NAMALWA (cell line): Measurements from ENCODE around the gene ZNF331.

ENCODE experiments used
- DNase-seq: peaks from one replicate; pipeline ENCODE4 v3.0.0-alpha.2; 2015; ENCODE audit warnings: low spot score

Gene ZNF331

DNA sequence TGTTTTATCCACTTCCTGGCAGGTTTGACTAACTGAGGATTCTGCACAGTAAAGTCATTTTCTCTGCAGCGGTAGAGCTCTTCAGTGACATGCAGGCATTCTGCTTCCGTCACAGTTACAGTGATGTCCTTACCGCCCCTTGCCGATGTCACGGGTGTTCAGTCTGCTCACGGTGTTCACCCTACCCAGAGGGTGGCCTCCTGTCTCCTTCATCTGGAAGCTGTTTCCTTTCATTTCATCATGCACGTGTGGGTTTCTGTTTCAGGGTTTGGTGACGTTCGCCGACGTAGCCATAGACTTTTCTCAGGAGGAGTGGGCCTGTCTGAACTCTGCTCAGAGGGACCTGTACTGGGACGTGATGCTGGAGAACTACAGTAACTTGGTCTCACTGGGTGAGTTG, 33.4 kb downstream of the ZNF331 start:
- no peak for DNase-seq

DNA sequence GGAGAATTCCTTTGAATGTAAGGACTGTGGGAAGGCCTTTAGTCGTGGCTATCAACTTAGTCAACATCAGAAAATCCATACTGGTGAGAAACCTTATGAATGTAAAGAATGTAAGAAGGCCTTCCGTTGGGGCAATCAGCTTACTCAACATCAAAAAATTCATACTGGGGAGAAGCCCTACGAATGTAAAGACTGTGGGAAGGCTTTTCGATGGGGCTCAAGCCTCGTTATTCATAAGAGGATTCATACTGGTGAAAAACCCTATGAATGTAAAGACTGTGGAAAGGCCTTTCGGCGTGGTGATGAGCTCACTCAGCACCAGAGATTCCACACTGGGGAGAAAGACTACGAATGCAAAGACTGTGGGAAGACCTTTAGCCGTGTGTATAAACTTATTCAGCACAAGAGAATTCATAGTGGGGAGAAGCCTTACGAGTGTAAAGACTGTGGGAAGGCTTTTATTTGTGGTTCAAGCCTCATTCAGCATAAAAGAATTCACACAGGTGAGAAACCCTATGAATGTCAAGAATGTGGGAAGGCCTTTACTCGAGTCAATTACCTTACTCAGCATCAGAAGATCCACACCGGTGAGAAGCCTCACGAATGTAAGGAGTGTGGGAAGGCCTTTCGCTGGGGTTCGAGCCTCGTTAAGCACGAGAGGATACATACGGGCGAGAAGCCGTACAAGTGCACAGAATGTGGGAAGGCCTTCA, 39.2 kb downstream of the ZNF331 start:
- no peak for DNase-seq

DNA sequence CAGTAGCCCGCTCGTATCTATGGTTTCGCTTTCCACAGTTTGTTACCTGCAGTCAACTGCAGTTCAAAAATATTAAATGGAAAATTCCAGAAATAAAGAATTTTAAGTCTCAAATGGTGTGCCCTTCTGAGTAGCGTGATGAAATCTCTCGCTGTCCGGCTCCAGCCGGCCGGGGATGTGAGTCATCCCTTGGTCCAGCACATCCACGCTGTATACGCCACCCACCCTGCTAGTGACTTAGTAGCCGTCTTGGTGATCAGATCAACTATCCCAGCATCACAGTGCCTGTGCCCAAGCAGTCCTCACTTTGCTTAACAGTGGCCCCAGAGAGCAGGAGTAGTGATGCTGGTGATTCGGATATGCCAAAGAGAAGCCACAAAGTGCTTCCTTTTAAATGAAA, 40.0 kb downstream of the ZNF331 start:
- no peak for DNase-seq

- DNase-seq = no peak
Measured at GRCh38 chr19:53579518-53579917, 41.6 kb downstream of the ZNF331 start.

DNA sequence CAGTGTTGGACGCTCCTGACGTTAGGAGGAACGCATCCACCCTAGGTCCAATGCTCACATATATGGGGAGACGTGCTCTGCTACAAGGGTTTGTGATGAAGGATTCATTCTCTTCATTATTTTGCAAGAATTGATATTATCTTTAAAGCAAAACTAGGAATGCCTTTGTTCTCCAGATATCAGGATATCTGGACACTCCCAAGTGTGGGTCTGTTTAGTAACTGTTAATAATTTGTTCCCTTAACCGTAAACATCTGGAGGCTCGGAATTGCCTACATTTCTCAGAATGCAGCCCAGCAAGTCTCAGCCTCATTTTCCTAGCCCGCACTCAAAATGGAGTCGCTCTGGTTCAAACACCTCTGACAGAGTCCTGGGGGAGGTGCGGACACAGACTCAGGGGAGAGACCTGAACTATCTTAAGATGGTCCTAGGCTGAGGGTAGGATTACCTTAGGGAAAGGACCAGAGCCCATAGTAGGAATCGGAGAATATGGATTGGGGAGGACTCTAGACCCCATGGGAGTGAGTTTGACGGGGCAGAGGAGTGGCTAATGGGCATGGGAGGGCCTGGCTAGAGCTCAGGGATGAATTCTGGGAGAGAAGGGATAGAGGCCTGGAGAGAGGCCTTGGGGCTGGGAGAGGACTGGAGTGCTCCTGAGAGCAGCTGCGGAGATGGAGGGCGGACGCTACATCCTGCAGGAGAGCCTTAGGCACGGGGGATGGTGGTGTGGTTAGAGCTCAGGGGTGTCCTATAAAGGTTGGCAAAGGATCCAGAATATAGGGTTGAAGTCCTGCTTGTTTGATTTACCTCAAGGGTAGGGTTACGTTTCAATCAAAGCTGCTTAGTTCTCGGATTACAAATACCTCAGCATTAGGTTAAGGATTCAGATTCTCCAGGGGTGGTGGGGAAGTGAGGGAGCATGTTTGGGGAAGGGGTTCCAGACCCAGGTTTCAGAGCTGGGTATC, 43.2 kb downstream of the ZNF331 start:
- no peak for DNase-seq

GRCh38 chr19:53581871-53582279, 43.9 kb downstream of the ZNF331 start:
- DNase-seq = no peak

GRCh38 chr19:53583181-53583580, 45.2 kb downstream of the ZNF331 start:
- no peak for DNase-seq

- DNase-seq = no peak
Measured at GRCh38 chr19:53586277-53586691, 48.3 kb downstream of the ZNF331 start.

DNA sequence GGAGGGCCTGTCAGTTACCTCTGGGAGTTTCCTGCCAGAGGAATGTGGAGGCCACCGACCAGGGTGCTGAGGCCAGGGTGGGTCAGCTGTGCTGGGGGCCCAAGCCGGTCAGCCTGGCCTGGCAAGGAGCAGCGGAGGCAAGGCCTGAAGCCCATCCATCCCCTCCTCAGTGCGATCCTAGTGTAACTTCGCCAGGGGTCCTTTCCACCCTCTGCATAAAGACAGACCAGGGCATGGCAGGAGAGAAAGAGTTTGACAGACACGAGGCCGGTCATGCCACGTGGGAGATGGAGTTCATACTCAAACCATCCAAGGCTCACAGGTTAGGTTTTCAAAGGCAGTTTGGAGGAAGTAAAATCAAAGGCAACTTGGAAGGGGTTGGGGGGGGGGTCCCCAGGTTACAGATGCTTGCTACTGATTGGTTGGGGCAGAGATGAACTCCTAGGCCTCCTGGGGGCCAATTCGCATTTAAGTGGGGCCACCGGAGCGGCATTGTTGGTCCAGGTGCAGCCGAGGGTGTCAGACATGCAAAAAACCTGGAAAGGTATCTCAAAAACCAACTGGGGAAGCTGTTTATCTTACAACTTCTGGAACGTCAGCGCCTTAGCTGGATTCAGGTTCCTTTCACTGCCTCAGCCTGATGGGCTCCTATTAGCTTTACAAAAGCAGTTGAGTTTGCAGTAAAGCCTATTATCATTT, 57.0 kb downstream of the ZNF331 start:
- no peak for DNase-seq

GRCh38 chr19:53595510-53595867, 57.5 kb downstream of the ZNF331 start:
- no peak for DNase-seq

DNA sequence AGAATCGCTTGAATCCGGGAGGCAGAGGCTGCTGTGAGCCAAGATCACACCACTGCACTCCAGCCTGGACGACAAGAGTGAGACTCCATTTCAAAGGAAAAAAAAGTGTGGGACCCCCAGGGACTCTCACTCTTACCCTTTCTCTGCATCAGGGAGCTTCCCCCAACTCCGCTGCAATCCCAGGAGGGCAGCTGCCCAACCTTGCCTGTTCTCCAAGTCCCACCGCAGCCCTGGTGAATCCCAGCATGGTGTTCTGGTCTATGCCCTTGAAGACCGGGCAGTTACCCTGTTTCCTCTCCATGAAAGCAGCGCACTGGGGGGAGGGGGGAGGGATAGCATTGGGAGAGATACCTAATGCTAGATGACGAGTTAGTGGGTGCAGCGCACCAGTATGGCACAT, 58.1 kb downstream of the ZNF331 start:
- no peak for DNase-seq

DNA sequence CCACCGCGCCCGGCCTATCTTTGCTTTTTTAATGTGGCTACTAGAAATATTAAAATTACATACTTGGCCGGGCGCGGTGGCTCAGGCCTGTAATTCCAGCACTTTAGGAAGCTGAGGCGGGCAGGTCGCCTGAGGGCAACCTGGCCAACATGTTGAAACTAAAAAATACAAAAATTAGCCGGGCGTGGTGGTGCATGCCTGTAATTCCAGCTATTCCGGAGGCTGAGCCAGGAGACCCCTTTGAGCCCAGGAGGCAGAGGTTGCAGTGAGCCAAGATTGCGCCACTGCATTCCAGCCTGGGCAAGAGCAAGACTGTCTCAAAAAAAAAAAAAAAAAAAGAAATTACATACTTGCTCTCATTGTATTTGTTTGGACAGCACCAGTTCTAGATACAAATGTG, 59.1 kb downstream of the ZNF331 start:
- DNase-seq = no peak

DNA sequence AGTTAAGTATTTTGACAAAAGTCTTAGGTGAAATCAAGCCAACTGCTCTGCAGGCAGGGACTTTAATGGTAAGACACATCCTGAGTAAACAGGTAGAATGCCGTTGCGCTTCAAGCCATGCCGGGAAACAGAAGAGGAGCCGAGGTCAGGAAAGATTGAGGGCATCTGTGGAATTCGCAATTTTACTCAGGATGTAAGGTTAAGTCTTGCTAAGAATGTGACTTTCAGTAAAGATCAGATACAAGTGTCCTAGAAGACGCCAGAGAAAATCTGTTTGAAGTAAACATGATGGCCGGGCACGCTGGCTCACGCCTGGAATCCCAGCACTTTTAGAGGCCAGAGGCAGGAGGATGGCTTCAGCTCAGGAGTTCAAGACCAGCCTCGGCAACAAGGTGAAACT, 60.4 kb downstream of the ZNF331 start:
- no peak for DNase-seq

GRCh38 chr19:53600217-53600616, 62.3 kb downstream of the ZNF331 start:
- no peak for DNase-seq

- no peak for DNase-seq
Measured at GRCh38 chr19:53606031-53606430, 68.1 kb downstream of the ZNF331 start.

- no peak for DNase-seq
Measured at GRCh38 chr19:53608381-53608780, 70.4 kb downstream of the ZNF331 start.

DNA sequence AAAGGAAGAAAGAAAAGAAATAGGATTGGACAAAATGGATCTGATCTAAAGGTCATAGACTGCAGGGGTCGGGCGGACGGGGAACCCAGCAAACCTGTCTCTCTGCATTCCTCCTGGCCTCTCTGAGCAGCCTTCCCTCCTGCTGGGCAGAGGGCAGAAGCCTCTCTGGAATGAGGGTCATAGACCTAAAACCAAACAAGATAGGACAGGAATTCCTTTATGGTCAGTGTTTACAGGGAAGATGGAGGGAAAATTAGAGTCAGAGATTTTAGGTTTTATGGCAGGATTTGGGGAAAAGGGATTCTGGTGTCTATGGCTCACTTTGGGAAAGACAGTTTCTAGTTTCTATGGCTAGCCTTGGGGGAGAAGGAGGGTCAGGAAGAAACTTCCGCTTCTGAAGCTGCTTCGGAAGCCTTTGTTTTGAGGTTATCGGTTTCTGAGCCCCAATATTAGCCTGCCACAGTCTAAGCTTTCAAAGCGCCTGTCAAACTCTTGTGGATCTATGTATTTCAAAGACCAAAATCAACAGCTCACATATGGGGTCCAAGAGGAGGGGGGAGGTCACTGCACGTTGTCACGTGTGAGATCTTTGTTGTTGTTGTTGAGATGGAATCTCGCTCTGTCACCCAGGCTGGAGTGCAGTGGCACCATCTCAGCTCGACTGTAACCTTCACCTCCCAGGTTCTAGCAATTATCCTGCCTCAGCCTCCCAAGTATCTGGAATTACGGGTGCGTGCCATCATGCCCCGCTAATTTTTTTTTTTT, 75.0 kb downstream of the ZNF331 start:
- no peak for DNase-seq

- no peak for DNase-seq
Measured at GRCh38 chr19:53621885-53622740, 84.2 kb downstream of the ZNF331 start.

- DNase-seq = no peak
Measured at GRCh38 chr19:53624771-53625545, 87.0 kb downstream of the ZNF331 start.

- DNase-seq = no peak
Measured at GRCh38 chr19:53626486-53626885, 88.5 kb downstream of the ZNF331 start.
